ENCODE results near the gene SLC12A7.

The SLC12A7 gene

DNA sequence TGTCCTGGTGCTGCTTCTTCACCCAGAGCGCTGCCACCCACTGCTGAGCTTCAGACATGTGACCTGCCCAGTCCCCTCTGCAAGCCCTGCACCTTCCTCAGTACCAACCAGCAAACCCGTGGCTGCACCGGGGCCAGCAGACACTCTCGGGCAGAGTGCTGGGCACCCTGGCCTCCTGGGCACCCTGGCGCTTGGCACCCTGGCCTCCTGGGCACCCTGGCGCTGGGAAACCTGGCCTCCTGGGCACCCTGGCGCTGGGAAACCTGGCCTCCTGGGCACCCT is 31.7 kb upstream of the SLC12A7 start:
- Histone ChIP-seq H3K9ac (ENCODE audit: low read length) (no peak overlapping the region), H2AK5ac (ENCODE audit: low read length) (no peak overlapping the region), H3K79me2 (ENCODE audit: control insufficient read depth, insufficient read depth, low read length, poor library complexity) (no peaks in the 10 kb centered on the region), H3K79me1 (ENCODE audit: low read length) (no peaks in the 10 kb centered on the region), H3K23ac (ENCODE audit: low read length) (no peak overlapping the region), H4K12ac (ENCODE audit: low read depth, low read length) (no peak overlapping the region), H3K4me1 (ENCODE audit: control insufficient read depth in 1 of 2, insufficient read depth in 2 of 2, low read length in 2 of 2) (no peaks in the 10 kb centered on the region), H3K14ac (ENCODE audit: low read length) (no peak overlapping the region), H3K4me3 (ENCODE audit: low read depth, low read length) (no peak overlapping the region), H3K27me3 (ENCODE audit: insufficient read depth, low read length) (no peaks in the 10 kb centered on the region), H2AFZ (ENCODE audit: insufficient read depth, low read length, poor library complexity) (no peak overlapping the region), H4K8ac (ENCODE audit: low read depth, low read length) (no peak overlapping the region), H3K18ac (ENCODE audit: low read length) (no peak overlapping the region), H2BK5ac (ENCODE audit: low read depth, low read length, poor library complexity) (no peak overlapping the region), H3K9me3 (ENCODE audit: insufficient read depth, low read depth, low read length) (peaks cover 2% of the 10 kb centered on the region), H2BK12ac (ENCODE audit: low read length) (no peak overlapping the region), H4K91ac (ENCODE audit: low read depth, low read length) (no peak overlapping the region), H3K27ac (ENCODE audit: low read depth, low read length) (no peak overlapping the region), H3K36me3 (ENCODE audit: control insufficient read depth in 1 of 2, insufficient read depth in 2 of 2, low read length in 2 of 2) (no peaks in the 10 kb centered on the region), H3K4ac (ENCODE audit: low read depth, low read length) (no peak overlapping the region), H3K4me2 (ENCODE audit: low read length) (no peak overlapping the region), H2BK120ac (ENCODE audit: insufficient read depth, low read length, poor library complexity) (no peak overlapping the region)
- DNase-seq, result no peak
- WGBS (ENCODE audit: extremely low coverage, insufficient coverage, insufficient read length), result no CpG with 5 or more reads among the region's 7 CpGs

- Histone ChIP-seq H3K27me3 (ENCODE audit: insufficient read depth, low read length) (no peaks in the 10 kb centered on the region), H3K79me2 (ENCODE audit: control insufficient read depth, insufficient read depth, low read length, poor library complexity) (no peaks in the 10 kb centered on the region), H3K79me1 (ENCODE audit: low read length) (no peaks in the 10 kb centered on the region), H3K4me3 (ENCODE audit: low read depth, low read length) (no peak overlapping the region), H2BK12ac (ENCODE audit: low read length) (no peak overlapping the region), H2BK5ac (ENCODE audit: low read depth, low read length, poor library complexity) (no peak overlapping the region), H3K9me3 (ENCODE audit: insufficient read depth, low read depth, low read length) (peaks cover 2% of the 10 kb centered on the region), H3K4me1 (ENCODE audit: control insufficient read depth in 1 of 2, insufficient read depth in 2 of 2, low read length in 2 of 2) (no peaks in the 10 kb centered on the region), H3K23ac (ENCODE audit: low read length) (no peak overlapping the region), H3K18ac (ENCODE audit: low read length) (no peak overlapping the region), H3K4ac (ENCODE audit: low read depth, low read length) (no peak overlapping the region), H4K12ac (ENCODE audit: low read depth, low read length) (no peak overlapping the region), H3K4me2 (ENCODE audit: low read length) (no peak overlapping the region), H2AFZ (ENCODE audit: insufficient read depth, low read length, poor library complexity) (no peak overlapping the region), H3K14ac (ENCODE audit: low read length) (no peak overlapping the region), H3K9ac (ENCODE audit: low read length) (no peak overlapping the region), H4K8ac (ENCODE audit: low read depth, low read length) (no peak overlapping the region), H3K36me3 (ENCODE audit: control insufficient read depth in 1 of 2, insufficient read depth in 2 of 2, low read length in 2 of 2) (no peaks in the 10 kb centered on the region), H2AK5ac (ENCODE audit: low read length) (no peak overlapping the region), H4K91ac (ENCODE audit: low read depth, low read length) (no peak overlapping the region), H2BK120ac (ENCODE audit: insufficient read depth, low read length, poor library complexity) (no peak overlapping the region), H3K27ac (ENCODE audit: low read depth, low read length) (no peak overlapping the region)
- no CpG with 5 or more reads among the region's 34 CpGs for WGBS (ENCODE audit: extremely low coverage, insufficient coverage, insufficient read length)
- DNase-seq, result no peak
Observed at GRCh38 chr5:1142886-1143669, 31.2 kb upstream of the SLC12A7 start.

GRCh38 chr5:1141834-1142233 is 30.0 kb upstream of the SLC12A7 start:
- no peak overlapping the region for H2BK12ac ChIP-seq (ENCODE audit: low read length)
- H2AFZ ChIP-seq (ENCODE audit: insufficient read depth, low read length, poor library complexity), result no peak overlapping the region
- no peaks in the 10 kb centered on the region for H3K79me1 ChIP-seq (ENCODE audit: low read length)
- no peak overlapping the region for H4K12ac ChIP-seq (ENCODE audit: low read depth, low read length)
- H3K18ac ChIP-seq (ENCODE audit: low read length), result no peak overlapping the region
- no peak overlapping the region for H4K91ac ChIP-seq (ENCODE audit: low read depth, low read length)
- H3K4ac ChIP-seq (ENCODE audit: low read depth, low read length), result no peak overlapping the region
- H3K36me3 ChIP-seq (ENCODE audit: control insufficient read depth in 1 of 2, insufficient read depth in 2 of 2, low read length in 2 of 2), result no peaks in the 10 kb centered on the region
- no peak overlapping the region for H3K27ac ChIP-seq (ENCODE audit: low read depth, low read length)
- H3K14ac ChIP-seq (ENCODE audit: low read length), result no peak overlapping the region
- DNase-seq, result no peak
- H2BK120ac ChIP-seq (ENCODE audit: insufficient read depth, low read length, poor library complexity), result no peak overlapping the region
- H2BK5ac ChIP-seq (ENCODE audit: low read depth, low read length, poor library complexity), result no peak overlapping the region
- no peaks in the 10 kb centered on the region for H3K4me1 ChIP-seq (ENCODE audit: control insufficient read depth in 1 of 2, insufficient read depth in 2 of 2, low read length in 2 of 2)
- H3K79me2 ChIP-seq (ENCODE audit: control insufficient read depth, insufficient read depth, low read length, poor library complexity), result no peaks in the 10 kb centered on the region
- H3K4me3 ChIP-seq (ENCODE audit: low read depth, low read length), result no peak overlapping the region
- H3K27me3 ChIP-seq (ENCODE audit: insufficient read depth, low read length), result no peaks in the 10 kb centered on the region
- H3K4me2 ChIP-seq (ENCODE audit: low read length), result no peak overlapping the region
- WGBS (ENCODE audit: extremely low coverage, insufficient coverage, insufficient read length), result no CpG with 5 or more reads among the region's 6 CpGs
- H4K8ac ChIP-seq (ENCODE audit: low read depth, low read length), result no peak overlapping the region
- H3K9me3 ChIP-seq (ENCODE audit: insufficient read depth, low read depth, low read length), result peaks cover 2% of the 10 kb centered on the region
- no peak overlapping the region for H3K9ac ChIP-seq (ENCODE audit: low read length)
- no peak overlapping the region for H3K23ac ChIP-seq (ENCODE audit: low read length)
- H2AK5ac ChIP-seq (ENCODE audit: low read length), result no peak overlapping the region

GRCh38 chr5:1140818-1141189 is 28.9 kb upstream of the SLC12A7 start:
- WGBS (ENCODE audit: extremely low coverage, insufficient coverage, insufficient read length), result no CpG with 5 or more reads among the region's 15 CpGs

More at GRCh38 chr5:1140818-1141189, 28.9 kb upstream of the SLC12A7 start:
- no peak overlapping the region for H4K12ac ChIP-seq (ENCODE audit: low read depth, low read length)
- H3K4me1 ChIP-seq (ENCODE audit: control insufficient read depth in 1 of 2, insufficient read depth in 2 of 2, low read length in 2 of 2), result no peaks in the 10 kb centered on the region
- H3K4ac ChIP-seq (ENCODE audit: low read depth, low read length), result no peak overlapping the region
- H3K27me3 ChIP-seq (ENCODE audit: insufficient read depth, low read length), result no peaks in the 10 kb centered on the region
- H2BK12ac ChIP-seq (ENCODE audit: low read length), result no peak overlapping the region
- no peaks in the 10 kb centered on the region for H3K36me3 ChIP-seq (ENCODE audit: control insufficient read depth in 1 of 2, insufficient read depth in 2 of 2, low read length in 2 of 2)
- H3K14ac ChIP-seq (ENCODE audit: low read length), result no peak overlapping the region
- no peak overlapping the region for H2AFZ ChIP-seq (ENCODE audit: insufficient read depth, low read length, poor library complexity)
- no peaks in the 10 kb centered on the region for H3K79me1 ChIP-seq (ENCODE audit: low read length)
- no peak for DNase-seq
- H3K18ac ChIP-seq (ENCODE audit: low read length), result no peak overlapping the region
- H3K4me2 ChIP-seq (ENCODE audit: low read length), result no peak overlapping the region
- H3K27ac ChIP-seq (ENCODE audit: low read depth, low read length), result no peak overlapping the region
- H3K23ac ChIP-seq (ENCODE audit: low read length), result no peak overlapping the region
- no peak overlapping the region for H2AK5ac ChIP-seq (ENCODE audit: low read length)
- H2BK5ac ChIP-seq (ENCODE audit: low read depth, low read length, poor library complexity), result no peak overlapping the region
- H3K4me3 ChIP-seq (ENCODE audit: low read depth, low read length), result no peak overlapping the region
- H4K91ac ChIP-seq (ENCODE audit: low read depth, low read length), result no peak overlapping the region
- H3K79me2 ChIP-seq (ENCODE audit: control insufficient read depth, insufficient read depth, low read length, poor library complexity), result no peaks in the 10 kb centered on the region
- no peak overlapping the region for H4K8ac ChIP-seq (ENCODE audit: low read depth, low read length)
- H3K9ac ChIP-seq (ENCODE audit: low read length), result no peak overlapping the region
- H2BK120ac ChIP-seq (ENCODE audit: insufficient read depth, low read length, poor library complexity), result no peak overlapping the region
- peaks cover 9% of the 10 kb centered on the region for H3K9me3 ChIP-seq (ENCODE audit: insufficient read depth, low read depth, low read length)

Data from trophoblast cell (in vitro differentiated cells and primary cell).